GM21367 (cell line): ENCODE measurements around the gene NATD1.

Source experiments
- ATAC-seq: cut with Tn5 transposase; IDR thresholded peaks from one replicate; pipeline ENCODE4 v1.9.1; 2021; ENCODE audit not compliant: unreplicated experiment

The NATD1 gene

GRCh38 chr17:21291357-21291756 lies 38.1 kb upstream of the NATD1 start:
- no peak for ATAC-seq

DNA sequence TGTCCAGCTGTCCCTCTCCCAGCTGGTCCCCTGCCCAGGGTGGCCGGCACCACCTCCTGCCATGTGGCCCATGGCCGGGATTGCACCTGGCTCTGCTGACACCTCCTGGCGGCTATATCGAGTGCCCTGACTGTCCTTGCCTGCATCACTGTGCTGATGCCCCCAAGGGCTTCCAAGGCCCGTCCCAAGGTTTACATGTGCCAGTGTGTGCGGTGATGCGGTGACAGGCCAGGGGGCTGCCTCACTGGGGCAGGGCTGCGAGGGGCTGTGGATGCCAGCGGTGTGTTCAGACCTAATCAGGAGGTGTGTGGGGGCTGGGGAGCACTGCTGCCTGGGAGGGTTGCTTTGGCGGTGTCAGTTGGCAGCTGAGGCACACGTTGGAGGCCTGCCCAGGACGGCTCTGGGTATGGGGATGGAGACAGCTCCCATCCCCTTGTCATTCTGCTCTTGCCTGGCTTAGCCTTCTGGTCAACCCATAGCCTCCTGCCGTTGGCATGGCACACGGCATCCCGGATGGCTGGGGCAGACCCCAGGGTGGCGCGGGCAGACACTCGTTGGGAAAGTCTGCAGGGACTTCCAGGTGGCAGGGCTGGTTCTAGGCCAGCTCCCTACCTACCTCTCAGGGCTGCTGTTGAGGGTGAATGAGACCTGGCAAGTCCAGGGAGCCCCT lies 36.8 kb upstream of the NATD1 start:
- no peak for ATAC-seq

DNA sequence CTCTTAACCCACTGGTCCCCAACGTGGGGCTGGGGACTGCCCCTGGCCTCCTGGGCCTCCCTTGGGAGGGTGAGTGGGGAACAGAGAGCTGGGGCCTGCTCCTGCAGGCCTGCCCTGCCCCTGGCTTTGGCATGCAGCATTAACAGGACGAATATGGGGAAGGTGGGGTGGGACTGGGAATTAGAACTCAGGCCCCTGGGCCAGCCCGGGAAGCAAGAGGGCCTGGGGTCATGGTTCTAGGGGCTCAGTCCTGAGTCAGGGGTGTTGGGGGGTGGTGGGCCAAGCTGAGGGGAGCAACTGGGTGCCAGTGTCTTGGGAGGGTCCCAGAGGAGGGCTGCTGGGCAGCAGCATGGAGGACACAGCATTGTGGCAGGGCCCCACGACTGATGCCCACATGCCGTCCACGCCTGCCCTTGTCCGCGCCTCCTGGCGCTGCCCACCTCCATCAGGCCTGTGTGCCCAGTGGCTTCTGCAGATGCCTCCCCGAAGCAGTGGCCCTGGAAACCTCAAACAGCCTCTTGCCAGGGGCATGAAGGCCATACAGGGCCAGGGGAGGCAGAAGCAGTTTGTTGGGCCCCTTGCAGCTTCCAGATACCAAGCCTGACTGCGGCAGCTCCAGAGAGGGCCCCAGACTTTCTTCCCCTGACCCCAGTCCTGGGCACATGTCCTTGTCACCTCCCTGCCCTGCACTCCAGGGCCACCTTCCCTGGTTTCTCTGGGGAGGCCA lies 36.1 kb upstream of the NATD1 start:
- ATAC-seq, result no peak

GRCh38 chr17:21288571-21289017 lies 35.4 kb upstream of the NATD1 start:
- ATAC-seq, result peak; percentile 14

DNA sequence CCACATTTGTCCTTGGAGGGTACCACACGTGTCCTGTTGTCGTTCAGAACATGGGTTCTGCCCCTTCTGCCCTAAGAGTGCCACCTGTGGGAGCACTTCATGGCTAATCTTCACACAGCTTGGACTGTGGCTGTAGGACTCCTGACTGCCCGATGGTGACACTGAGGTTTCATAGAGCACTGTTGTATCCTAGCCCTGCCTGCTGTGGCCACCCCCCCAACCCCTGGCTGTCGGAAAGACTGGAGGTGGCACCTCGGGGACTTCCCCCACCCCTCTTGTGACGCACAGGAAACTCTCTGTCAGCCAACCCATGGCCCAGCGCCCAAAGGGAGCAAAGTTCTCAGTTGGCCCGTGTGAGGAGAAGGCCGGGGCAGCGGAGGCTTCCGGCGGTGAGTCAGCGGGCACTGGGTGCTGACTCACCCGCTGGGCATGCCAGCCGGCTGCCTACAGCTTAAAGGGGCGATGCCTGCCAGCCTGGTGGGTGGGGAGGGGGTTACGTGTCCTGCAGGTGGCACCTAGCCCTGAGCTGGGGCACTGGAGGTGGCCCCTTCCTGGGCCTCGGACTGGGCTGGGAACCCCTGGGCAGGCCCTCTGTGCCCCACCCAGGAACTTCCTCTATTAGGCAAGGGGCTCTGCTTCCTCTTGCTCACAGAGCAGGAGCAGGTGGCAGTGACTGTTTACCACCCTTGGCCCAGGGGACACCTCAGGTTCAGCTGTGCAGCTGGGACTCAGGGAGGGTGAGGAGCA lies 34.7 kb upstream of the NATD1 start:
- peak; percentile 26 for ATAC-seq

GRCh38 chr17:21286909-21287702 lies 33.9 kb upstream of the NATD1 start:
- no peak for ATAC-seq

- ATAC-seq, result no peak
Measured at GRCh38 chr17:21286066-21286770, 33.0 kb upstream of the NATD1 start.

- no peak for ATAC-seq
Measured at GRCh38 chr17:21285164-21286065, 32.2 kb upstream of the NATD1 start.

DNA sequence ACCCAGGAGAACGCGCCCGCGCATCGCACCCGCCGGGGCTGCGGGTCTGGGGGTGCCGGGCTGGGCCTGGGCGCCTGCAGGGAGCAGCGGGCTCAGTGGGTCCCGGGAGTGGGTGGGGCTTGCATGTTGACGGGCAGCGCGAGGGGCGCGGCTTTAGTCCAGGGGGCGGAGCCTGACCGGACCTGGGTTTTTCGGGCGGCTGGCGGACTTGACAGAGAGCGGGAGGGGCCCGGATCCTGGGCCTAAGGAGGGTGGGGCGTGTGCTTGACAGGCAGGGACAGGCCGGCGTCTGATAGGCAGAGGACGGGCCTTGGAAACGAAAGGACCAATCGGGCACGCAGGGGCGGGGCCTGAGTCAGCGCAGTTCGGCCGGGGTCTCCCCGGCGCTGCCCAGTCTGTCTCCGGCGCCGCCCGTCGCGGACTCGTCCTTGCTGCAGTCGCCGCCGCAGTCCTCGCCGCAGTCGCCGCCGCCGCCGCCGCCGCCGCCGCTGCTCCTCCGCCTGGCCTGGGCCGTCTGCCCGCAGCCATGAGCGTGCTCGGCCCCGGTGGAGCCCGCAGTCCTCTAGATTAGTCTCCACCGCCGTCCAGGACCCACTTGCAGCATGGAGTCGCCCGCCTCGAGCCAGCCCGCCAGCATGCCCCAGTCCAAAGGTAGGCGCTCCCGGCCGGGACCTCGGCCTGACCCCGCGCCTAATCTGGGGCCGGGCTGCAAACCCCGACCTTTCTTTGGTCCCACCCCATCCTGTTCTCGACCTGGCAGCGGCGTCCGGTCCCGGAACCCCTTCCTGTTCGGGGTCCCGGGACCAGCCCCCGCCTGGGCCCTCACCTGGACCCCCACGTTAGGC lies 31.3 kb upstream of the NATD1 start, which contains the start of gene MAP2K3:
Gene MAP2K3 (plus strand): TSS at position 393 of the 845 bp plus-strand sequence. CDS start 210 bp downstream, at position 603.
- peak; percentile 59 for ATAC-seq

- ATAC-seq, result peak; percentile 2
Measured at GRCh38 chr17:21283482-21284318, 30.5 kb upstream of the NATD1 start.

GRCh38 chr17:21282850-21283249 lies 29.6 kb upstream of the NATD1 start:
- no peak for ATAC-seq

- ATAC-seq, result no peak
Measured at GRCh38 chr17:21282231-21282630, 29.0 kb upstream of the NATD1 start.

DNA sequence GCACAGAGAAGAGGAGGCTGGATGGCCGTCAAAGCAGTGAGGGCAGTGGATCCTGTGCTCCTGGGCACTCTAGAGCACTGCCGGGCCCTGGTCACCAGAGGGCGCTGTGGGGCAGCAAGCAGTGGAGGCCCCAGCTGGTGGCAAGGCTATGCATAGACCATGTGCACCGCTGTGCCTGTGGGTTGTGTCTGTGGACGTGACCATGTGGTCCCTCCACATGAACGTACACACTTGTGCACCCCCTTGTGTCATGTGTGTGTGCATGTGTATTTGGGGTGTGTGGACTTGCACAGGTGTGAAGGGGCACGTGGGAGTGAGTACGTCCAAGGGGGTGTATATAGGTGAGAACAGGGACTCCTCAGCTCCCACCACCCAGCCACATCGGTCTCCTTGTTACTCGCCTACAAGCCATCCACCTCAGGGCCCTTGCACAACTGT lies 26.9 kb upstream of the NATD1 start:
- ATAC-seq, result peak; percentile 39

- no peak for ATAC-seq
Measured at GRCh38 chr17:21279582-21279981, 26.4 kb upstream of the NATD1 start.

GRCh38 chr17:21279198-21279535 lies 26.0 kb upstream of the NATD1 start:
- ATAC-seq, result no peak

DNA sequence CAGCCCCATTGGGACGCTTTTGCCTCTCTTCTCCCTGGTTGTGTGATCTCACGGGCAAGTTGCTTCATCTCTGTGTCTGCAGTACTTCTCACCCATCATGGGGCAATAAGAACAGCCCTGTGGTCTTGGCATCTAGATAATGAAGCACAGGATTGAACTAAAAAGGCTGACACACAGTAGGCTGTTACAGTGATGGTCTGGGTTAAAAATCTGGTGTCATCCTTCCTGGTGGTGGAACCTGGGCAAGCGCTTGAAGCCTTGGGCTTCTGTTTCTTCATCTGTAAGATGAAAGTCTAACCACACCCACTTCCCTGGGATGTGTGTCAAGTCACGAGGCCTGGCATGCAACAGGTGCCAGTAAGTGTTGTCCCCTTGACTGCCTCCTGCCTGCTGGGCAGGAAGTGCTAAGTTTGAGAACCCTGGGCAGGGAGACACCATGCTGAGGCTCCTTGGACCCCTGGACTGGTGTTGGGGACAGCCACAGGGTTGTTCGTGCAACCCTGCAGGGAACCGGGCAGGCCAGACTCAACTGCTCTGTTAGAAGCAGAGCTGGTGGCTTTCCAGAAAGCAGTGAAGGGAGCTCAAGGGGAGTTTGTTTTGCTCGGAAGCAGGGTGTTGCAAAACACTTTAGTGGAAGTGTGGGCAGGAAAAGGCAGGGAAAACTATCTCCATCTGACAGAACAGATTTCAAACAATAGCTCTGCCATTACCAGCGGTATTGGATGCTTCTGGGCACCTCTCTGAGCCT lies 25.4 kb upstream of the NATD1 start:
- ATAC-seq, result no peak

DNA sequence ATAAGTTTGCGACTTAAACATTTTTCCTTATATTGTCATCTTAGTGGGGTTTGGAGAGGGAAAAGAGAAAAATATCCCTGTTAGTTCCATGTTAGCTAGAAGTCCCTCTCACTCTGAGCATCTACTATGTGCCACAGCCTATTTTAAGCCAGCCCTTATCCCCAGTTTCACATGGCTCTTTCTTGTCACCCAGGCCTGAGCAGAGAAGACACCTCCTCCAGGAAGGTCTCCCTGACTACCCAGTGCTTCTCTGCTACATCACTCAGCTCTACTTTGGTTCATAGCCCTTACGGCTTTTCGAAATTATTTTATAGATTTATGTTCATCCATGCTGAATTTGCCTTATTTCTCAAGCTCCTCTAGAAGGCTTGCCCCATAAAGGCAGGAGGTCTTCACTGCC lies 24.1 kb upstream of the NATD1 start:
- no peak for ATAC-seq
